ENCODE results near the gene EPSTI1.
"Not testable (repeated sequence)": the region's sequence is repeated elsewhere in the genome, so short reads cannot be mapped to it uniquely, and the experiment has no call there.

The EPSTI1 gene

GRCh38 chr13:43005460-43006236 is 13.6 kb upstream of the EPSTI1 start:
- DNase-seq (ENCODE audit: low read depth) = no peak

DNA sequence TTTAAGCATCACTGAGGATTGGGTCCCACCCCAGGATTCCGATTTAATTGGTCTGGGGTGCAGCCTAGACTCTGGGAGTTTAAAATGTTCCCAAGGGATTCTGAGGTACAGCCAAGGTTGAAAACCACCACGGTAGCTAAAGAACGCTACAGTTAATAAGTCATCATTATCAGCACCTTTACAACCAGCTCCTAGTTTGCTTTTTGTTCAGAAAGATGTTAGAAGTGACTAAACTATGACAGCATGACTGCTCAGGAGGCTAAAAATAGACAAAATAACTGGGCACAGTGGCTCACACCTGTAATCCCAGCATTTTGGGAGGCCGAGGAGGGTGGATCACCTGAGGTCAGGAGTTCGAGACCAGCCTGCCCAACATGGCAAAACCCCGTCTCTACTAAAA is 11.7 kb upstream of the EPSTI1 start:
- DNase-seq (ENCODE audit: low read depth) = no peak

DNA sequence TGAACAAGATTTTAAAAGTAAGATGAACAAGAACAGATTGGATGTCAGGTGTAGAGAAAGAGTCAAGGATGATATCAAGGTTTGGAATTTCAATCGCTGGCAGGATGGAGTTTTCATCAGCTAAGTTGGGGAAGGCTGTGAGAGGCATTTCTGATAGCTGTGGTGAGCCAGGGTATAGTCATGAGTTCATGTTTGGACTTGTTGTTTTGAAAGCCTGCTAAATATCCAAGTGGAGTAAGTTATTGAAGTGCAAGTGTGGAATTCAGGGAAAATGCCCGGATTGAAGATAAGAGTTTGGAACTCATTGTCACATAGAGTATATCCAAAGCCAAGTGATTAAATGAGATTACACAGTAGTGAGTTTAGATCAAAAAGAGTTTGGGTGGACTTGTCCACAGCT is 11.0 kb upstream of the EPSTI1 start:
- no peak for DNase-seq (ENCODE audit: low read depth)

GRCh38 chr13:43002021-43002420 is 10.0 kb upstream of the EPSTI1 start:
- DNase-seq (ENCODE audit: low read depth) = no peak

- no peak for DNase-seq (ENCODE audit: low read depth)
These were observed 8.6 kb upstream of the EPSTI1 start for GRCh38 chr13:43000676-43001075.

- no peak for DNase-seq (ENCODE audit: low read depth)
These were observed 7.5 kb upstream of the EPSTI1 start for GRCh38 chr13:42999491-42999890.

GRCh38 chr13:42997381-42997780 is 5.3 kb upstream of the EPSTI1 start:
- DNase-seq (ENCODE audit: low read depth) = no peak

DNA sequence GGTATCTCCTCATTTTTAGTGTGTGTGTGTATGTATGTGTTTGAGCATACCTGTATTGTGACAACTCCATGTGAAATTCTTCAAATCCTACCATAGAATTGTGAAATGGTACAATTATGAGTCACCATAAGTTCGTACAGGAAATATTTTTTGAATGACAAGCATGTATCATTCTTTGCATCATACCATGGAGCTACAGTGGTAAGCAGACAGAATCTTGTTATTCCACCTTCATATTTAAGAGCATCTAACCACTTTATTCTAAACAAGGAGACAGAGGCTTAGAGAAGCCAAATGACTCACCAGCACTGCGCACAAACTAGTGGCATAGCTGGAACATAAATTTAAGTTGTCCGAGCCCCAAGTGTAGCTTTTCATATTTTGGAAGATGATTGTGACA is 4.5 kb upstream of the EPSTI1 start:
- no peak for DNase-seq (ENCODE audit: low read depth)

DNA sequence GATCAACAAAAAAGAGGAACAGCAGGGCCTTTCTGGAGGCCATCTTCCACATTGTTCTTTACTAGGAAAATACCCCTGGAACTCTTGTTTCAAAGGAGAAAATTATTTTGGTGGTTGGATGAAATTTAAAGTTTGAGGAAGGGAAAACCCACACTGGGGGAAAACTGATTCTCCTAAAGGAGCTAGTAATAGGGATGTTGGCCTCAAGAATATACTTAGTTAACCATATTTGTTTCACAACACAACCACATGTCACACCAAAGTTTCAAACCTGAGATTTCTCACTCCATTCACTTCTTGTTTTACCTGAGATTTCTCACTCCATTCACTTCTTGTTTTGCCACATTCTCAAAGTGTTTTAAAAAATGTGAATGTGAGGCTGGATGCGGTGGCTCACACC is 2.8 kb upstream of the EPSTI1 start:
- no peak for DNase-seq (ENCODE audit: low read depth)

- no peak for DNase-seq (ENCODE audit: low read depth)
These were observed 702 bp upstream of the EPSTI1 start for GRCh38 chr13:42992764-42993122.

DNA sequence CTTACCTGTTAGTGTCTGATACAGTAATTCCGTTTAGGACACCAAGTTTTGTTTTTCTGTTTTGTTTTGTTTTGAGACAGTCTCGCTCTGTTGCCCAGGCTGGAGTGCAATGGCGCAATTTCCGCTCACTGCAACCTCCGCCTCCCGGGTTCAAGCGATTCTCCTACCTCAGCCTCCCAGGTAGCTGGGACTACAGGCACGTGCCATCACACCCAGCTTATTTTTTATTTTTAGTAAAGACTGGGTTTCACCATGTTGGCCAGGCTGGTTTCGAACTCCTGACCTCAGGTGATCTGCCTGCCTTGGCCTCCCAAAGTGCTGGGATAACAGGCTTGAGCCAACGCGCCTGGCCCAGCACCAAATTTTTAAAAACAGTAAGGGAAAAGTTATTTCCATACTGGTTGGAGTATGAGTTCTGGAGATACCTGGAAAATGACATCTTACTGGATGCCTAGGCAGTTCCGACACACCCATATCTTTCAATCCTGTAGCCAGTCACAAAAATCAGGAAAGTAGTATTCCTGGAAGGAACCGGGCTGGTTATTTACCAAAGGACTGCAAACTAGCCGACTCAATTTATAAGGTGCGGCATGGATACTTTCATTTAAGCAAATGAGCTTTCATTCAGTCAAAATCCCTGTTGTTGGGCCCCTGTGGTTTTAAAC is 676 bp downstream of the EPSTI1 start:
- not testable (repeated sequence) for DNase-seq (ENCODE audit: low read depth)

GRCh38 chr13:42990291-42991232 is 1.5 kb downstream of the EPSTI1 start:
- DNase-seq (ENCODE audit: low read depth) = no peak

GRCh38 chr13:42986176-42986574 is 5.9 kb downstream of the EPSTI1 start:
- no peak for DNase-seq (ENCODE audit: low read depth)

DNA sequence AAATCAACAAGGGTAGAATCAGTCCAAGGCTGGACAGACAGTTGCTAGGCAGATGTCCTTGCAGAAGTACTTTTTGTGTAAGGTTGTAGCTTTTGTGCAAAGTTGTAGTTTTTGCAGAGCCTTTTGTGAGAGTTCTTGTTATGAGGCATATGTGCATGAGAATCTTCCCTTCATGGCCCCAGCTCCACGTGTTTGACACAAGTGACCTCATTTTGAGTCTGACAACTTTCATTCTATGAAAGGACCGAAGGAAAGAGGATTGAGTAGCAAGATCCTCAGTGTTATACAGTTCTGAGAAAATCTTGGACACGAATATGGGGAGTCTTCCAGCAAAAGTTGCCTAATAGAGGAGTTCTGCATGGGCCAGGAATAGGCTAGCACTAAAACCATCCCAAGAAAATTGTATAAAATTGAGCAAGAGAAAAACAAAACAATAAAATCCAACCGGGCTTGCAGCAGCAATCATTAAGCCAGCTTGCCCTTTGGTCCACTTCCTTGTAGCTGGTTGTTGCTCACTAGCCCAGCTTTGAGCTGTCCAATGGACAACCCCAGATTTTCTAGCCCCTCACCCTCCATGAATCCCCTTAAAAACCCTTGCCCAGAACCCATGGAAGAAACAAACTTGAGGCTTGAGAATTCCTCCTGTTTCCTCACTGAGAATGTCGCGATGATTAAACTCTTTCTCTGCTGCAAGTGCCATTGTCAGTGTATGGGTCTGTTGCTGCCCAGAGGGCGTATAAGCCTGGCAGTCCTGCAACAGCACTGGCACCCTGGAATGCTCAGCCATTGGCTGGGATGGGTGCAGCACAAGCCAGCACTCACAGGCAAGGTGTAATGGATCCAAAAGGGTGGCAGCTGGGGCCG is 6.5 kb downstream of the EPSTI1 start:
- no peak for DNase-seq (ENCODE audit: low read depth)

- DNase-seq (ENCODE audit: low read depth) = no peak
These were observed 7.3 kb downstream of the EPSTI1 start for GRCh38 chr13:42984691-42985090.

DNA sequence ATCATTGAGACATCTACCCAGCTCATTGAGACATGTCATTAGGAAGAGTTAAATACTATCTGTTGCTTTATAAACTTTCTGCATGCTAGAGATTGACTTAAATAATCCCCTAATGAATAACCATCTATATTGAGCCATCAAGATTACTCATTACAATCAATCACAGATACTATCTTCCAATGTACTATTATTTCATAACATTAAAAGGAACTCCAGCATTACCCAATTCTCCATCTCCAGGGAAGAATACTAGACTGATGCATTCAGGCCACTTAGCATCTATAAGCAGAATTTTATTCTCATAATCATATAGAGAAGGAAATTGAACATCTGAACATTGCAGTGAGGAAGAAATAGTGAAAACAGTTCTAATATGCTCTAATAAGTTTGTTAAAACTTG is 8.0 kb downstream of the EPSTI1 start:
- DNase-seq (ENCODE audit: low read depth) = no peak

- DNase-seq (ENCODE audit: low read depth) = no peak
These were observed 10.2 kb downstream of the EPSTI1 start for GRCh38 chr13:42981853-42982252.

- DNase-seq (ENCODE audit: low read depth) = no peak
These were observed 10.7 kb downstream of the EPSTI1 start for GRCh38 chr13:42981317-42981716.

GRCh38 chr13:42977219-42977659 is 14.8 kb downstream of the EPSTI1 start:
- DNase-seq (ENCODE audit: low read depth) = no peak

DNA sequence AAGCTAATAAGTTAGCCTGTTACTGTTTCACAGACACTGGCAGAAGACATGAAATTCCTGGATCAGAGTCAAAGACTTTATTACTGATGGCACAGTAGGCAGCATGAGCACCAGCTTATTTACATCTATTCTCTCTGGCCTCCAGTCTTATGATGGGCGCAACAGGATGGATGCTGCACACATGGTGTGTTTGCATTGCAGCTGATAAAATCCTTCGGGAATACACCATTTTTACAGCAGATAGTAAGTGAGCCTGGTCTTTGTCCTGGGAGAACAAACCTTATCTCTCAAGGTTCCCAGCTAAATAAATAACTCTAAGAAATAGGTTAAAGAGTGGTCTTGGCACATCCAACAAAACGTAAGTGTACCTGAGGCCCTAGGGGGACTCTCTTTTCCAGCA is 16.0 kb downstream of the EPSTI1 start:
- no peak for DNase-seq (ENCODE audit: low read depth)

DNA sequence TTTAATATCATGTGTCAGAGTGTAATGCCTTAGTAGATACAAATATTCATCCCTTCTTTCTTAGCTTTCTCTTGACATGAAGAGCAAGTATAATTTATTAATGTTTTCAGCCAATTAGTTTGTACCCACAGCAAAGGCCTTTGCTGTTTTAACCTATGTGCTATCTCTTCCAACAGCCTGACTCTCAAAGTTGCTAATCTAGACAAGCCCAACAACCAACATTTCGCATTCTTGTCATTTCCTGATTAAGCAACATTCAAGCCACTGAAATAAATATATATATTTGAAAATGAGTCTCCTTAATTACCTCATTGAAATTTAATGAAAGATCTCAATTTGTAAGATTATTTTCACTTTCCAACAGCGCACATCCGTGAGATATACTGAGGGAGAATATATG is 18.5 kb downstream of the EPSTI1 start:
- no peak for DNase-seq (ENCODE audit: low read depth)

All from HS-27A (cell line).